Gastroesophageal sphincter (tissue), 4 donors: Measurements from ENCODE around the gene PHF1. TPM values are rescaled to one million over a fixed set of nuclear protein-coding genes. Genes with fewer than 3 reads are reported as not detected.
A peak's percentile ranks its signal among the peaks of the same experiment; 100 is the strongest.
"Not testable (repeated sequence)": the region's sequence is repeated elsewhere in the genome, so short reads cannot be mapped to it uniquely, and the experiment has no call there.

Experiments
- ATAC-seq: fragments of 150-250 bp; one replicate; pipeline ENCODE4 v1.9.1; 2016; ENCODE audit warnings: mild to moderate bottlenecking, moderate library complexity
- H3K27ac ChIP-seq, 4 donors: fragments of 200-600 bp; sonication (generic) in 3 of 4; 1 replicate in 3 of 4; 2 replicates in 1 of 4; pipeline ENCODE4 v1.5.1; 2016 to 2019
- H3K27me3 ChIP-seq: fragments of 200-600 bp; sonication (generic); one replicate; pipeline ENCODE4 v1.5.1; 2019
- H3K36me3 ChIP-seq, 2 donors: fragments of 200-600 bp; sonication (generic); one replicate each; pipeline ENCODE4 v1.5.1; 2019; ENCODE audit warnings: control low read depth in 1 of 2
- H3K4me1 ChIP-seq, 3 donors: fragments of 200-600 bp; sonication (generic); 1 replicate in 2 of 3; 2 replicates in 1 of 3; pipeline ENCODE4 v1.5.1; 2016 to 2019; ENCODE audit warnings: control low read depth in 2 of 3
- H3K4me3 ChIP-seq, 2 donors: fragments of 200-600 bp; sonication (generic); one replicate each; pipeline ENCODE4 v1.5.1; 2019; ENCODE audit warnings: mild to moderate bottlenecking in 1 of 2, moderate library complexity in 1 of 2
- H3K9me3 ChIP-seq, 3 donors: fragments of 200-600 bp; sonication (generic); one replicate each; pipeline ENCODE4 v1.5.1; 2017 to 2019; ENCODE audit warnings: control low read depth in 2 of 3
- EP300 ChIP-seq: sonication (generic); formaldehyde crosslinking; IDR thresholded peaks from one replicate; pipeline ENCODE4 v1.6.1; 2017; ENCODE audit warnings: antibody characterized with exemption, mild to moderate bottlenecking
- POLR2A ChIP-seq, 2 donors: fragments of 450-650 bp; IDR thresholded peaks; one replicate each; pipeline ENCODE4 v1.6.1; 2017; ENCODE audit warnings: antibody characterized with exemption in 2 of 2, mild to moderate bottlenecking in 2 of 2, moderate library complexity in 1 of 2
- POLR2AphosphoS5 ChIP-seq: sonication (generic); formaldehyde crosslinking; IDR thresholded peaks from one replicate; pipeline ENCODE4 v1.6.1; 2017; ENCODE audit warnings: antibody characterized with exemption
- WGBS, 2 donors: methylation state at CpG; one replicate each; pipeline ENCODE4 v1.1.5; 2018; ENCODE audit warnings: low coverage in 1 of 2; 5-methylcytosine and 5-hydroxymethylcytosine counted together
- total RNA-seq, 4 donors: library from RNA; depleted of rRNA; stranded (reverse); fragments of >200 nt; gene quantifications; one replicate each; pipeline ENCODE4 v1.1.0, GENCODE V29; 2016
- TF ChIP-seq, protein P1 (sequence below), 4 experiments: fragments of 200-600 bp in 2 of 4; fragments of 450-650 bp in 2 of 4; sonication (generic) in 1 of 4; IDR thresholded peaks; one replicate each; pipeline ENCODE4 v1.5.1; 2017 to 2019; ENCODE audit warnings: antibody characterized with exemption in 4 of 4, mild to moderate bottlenecking in 2 of 4, moderate library complexity in 2 of 4

PHF1 gene
- 10 to 100 TPM; 73.0 to 91.0 (median 86.1) TPM for total RNA-seq

DNA sequence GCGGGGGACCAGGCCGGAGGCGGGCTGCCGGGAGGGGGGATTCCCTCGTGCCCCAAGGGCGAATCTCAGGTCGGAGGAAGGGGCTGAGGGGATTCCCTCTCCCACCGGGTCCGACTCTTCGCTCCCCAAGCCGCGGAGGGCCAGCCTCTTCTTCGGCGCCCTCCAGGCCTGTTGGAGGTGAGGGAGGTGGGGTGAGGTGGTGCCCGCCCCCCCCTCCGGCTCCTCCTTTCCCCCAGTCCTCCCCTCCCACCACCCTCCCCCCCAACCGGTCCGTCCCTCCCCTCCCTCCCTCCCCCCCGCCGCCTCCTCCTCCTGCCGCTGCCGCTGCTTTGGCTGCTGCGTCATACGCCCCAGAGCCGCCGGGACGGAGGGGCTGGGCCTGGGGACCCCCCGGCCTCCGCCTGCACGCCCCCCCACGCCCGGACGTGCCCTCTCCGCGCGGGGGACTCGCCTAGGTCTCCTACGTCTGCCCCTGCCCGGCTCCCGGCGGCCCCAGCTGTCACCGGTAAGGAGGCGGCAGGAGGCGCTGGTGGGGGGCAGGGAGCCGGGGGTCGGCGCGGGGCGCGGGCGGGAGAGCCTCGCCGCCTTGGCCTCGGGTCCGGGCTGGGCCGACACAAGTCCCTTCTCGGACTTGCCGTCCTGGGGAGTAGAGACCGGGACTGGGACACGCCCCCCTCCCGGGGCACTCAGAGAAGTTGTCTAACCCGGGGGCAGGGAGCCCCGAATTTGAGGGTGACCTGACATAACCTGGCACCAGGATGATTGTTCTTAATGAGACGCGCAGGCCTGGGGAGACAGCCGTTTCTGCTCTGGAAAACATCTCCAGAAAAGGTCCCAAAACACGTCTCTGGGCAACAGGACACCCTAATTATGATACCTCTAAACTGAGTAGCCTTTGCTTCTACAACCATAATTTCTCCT lies at the start of gene PHF1:
PHF1 (plus strand) TSS at position 304 of the 921 bp plus-strand sequence. CDS start 1,250 bp downstream, outside the sequence.
- TF ChIP-seq EP300 = no peak
- TF ChIP-seq, protein P1, sequence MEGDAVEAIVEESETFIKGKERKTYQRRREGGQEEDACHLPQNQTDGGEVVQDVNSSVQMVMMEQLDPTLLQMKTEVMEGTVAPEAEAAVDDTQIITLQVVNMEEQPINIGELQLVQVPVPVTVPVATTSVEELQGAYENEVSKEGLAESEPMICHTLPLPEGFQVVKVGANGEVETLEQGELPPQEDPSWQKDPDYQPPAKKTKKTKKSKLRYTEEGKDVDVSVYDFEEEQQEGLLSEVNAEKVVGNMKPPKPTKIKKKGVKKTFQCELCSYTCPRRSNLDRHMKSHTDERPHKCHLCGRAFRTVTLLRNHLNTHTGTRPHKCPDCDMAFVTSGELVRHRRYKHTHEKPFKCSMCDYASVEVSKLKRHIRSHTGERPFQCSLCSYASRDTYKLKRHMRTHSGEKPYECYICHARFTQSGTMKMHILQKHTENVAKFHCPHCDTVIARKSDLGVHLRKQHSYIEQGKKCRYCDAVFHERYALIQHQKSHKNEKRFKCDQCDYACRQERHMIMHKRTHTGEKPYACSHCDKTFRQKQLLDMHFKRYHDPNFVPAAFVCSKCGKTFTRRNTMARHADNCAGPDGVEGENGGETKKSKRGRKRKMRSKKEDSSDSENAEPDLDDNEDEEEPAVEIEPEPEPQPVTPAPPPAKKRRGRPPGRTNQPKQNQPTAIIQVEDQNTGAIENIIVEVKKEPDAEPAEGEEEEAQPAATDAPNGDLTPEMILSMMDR (IDR thresholded peaks at IDR 0.05) = peak in 2 of 4 experiments; percentile 9 to 27
- TF ChIP-seq POLR2A (IDR thresholded peaks at IDR 0.05) = peak; percentile 56 to 69
- TF ChIP-seq POLR2AphosphoS5 = peak; percentile 69
- peak within 1 kb of the TSS; percentile 94 to 100 (median 98) for H3K27ac ChIP-seq
- no peaks in the 10 kb centered on the region for H3K9me3 ChIP-seq
- peaks cover 0 to 54% (median 10%) of the 10 kb centered on the region in 3 donors for H3K4me1 ChIP-seq
- H3K36me3 ChIP-seq = peaks cover 0 to 39% of the 10 kb centered on the region in 2 donors
- peak; percentile 67 for ATAC-seq
- whole genome bisulfite sequencing, 2 donors = 0% methylated on average over 1 of the region's 67 CpGs; no CpG with 5 or more reads in 1 of the 2 donors
- peak within 1 kb of the TSS; percentile 75 to 100 for H3K4me3 ChIP-seq
- no peaks in the 10 kb centered on the region for H3K27me3 ChIP-seq

DNA sequence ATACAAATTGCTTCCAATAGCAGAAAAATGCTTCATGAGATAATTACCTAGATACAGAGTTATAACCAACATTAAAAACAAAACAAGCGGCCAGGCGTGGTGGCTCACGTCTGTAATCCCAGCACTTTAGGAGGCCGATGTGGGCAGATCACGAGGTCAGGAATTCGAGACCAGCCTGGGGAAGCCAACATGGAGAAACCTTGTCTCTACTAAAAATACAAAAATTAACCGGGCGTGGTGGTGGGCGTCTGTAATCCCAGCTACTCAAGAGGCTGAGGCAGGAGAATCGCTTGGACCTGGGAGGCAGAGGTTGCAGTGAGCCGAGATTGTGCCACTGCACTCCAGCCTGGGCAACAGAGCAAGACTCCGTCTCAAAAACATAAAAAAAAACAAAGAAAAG lies 47.3 kb upstream of the PHF1 start:
- 82 to 86% methylated on average over 6 of the region's 12 CpGs for WGBS, 2 donors
- not testable (repeated sequence) for ATAC-seq

DNA sequence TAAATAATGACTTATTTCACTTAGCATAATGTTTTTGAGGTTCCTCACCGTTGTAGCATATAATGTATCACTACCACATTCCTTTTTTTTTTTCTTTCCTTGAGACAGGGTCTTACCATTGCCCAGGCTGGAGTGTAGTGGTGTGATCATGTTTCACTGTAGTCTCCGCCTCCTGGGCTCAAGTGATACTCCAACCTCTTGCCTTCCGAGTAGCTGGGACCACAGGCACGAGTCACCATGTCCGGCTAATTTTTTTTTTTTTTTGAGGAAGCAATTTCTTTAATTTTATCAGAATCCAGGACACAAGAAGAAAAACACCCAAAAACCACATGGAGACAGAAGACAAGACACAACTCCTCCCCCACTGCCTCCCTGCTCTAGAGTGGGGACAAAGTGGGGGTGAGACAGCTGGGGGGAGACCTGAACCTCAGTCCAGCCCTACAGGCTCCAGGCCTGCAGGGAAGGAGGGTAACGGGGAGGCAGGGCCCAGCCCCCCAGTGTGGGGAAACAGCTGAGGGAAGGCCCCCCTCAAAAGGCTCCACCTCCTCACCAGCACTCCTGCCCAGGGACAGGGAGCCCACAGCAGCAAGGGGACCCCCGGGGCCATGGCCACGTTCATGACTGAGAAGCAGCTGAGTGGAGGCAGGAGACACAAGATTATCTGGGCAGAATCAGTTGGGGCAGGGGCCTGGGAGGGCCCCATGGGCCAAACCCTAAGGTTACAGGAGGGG lies 46.2 kb upstream of the PHF1 start:
- H3K27me3 ChIP-seq, H3K4me3 ChIP-seq, H3K9me3 ChIP-seq, H3K36me3 ChIP-seq, ATAC-seq, H3K4me1 ChIP-seq, H3K27ac ChIP-seq: not testable (repeated sequence)
- WGBS, 2 donors = 15 to 29% methylated on average over 2 to 5 of the region's 8 CpGs

More for the DNA sequence above, 47.3 kb upstream of the PHF1 start:
- not testable (repeated sequence) for H3K36me3 ChIP-seq, H3K9me3 ChIP-seq, H3K27ac ChIP-seq, H3K4me3 ChIP-seq, H3K4me1 ChIP-seq, H3K27me3 ChIP-seq

DNA sequence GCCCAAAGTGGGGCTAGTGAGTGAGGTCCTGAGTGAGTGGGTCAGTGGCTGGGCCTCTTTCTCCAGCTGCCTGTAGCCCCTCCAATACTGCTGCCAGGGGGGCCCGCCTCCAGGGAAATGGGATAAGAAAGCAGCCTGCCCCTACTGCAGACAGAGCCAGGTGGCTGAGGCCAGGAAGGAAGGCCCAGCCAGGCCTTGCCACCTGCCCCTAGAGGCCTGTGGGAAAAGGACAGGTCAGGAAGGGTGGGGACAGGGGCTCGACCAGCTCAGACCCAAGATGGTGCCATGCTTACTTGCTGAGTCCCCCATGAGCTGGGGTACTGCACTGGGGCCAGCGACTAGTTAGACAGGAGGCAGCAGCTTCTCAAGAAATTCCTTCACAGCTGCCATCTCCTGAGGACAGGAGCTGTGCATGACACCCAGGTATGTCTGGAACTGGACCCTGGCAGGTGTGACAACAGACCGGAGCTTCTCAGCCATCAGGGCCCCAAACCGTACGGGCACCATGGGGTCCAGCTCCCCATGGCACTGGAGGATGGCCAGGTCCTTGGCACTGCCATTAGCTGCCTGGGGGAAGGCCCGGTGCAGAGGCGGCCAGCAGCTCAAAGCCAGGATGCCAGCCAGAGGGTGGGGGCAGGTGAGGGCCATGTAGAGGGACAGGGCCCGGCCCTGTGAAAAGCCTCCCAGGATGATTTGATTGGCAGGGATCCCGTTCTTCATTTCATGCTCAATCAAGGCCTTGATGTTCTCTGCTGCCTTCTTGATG lies 45.4 kb upstream of the PHF1 start:
- ATAC-seq, H3K4me3 ChIP-seq, H3K36me3 ChIP-seq, H3K4me1 ChIP-seq, H3K27me3 ChIP-seq, H3K9me3 ChIP-seq, H3K27ac ChIP-seq: not testable (repeated sequence)
- WGBS, 2 donors = 71% methylated on average over 2 of the region's 10 CpGs; no CpG with 5 or more reads in 1 of the 2 donors

DNA sequence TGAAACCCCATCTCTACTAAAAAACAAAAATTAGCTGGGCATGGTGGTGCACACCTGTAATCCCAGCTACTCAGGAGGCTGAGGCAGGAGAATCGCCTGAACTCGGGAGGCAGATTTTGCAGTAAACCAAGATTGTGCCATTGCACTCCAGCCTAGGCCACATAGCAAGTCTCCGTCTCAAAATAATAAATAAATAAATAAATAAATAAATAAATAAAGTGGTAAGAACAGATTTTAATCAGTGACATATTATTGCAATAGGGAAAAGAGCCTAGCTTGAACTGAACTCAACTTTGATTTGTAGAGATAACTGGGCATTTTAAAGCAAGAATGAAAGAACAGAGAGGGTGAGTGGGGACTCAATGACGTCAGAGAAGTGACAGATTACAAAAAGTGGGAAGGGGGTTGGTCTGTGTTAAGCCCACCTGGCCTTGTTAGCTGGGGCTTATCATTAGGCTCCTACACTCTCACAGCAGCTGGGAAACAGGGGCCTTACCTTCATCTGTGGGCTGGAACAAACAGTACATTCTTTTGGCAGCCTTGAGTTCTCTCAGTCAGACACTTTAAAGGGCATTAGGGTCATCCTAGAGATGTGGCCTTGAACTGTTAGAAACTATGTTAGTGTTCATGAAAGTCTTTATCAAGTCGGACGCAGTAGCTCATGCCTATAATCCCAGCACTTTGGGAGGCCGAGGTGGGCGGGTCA lies 43.7 kb upstream of the PHF1 start:
- Histone ChIP-seq H3K4me3 (no peak overlapping the region), H3K27me3 (no peaks in the 10 kb centered on the region), H3K36me3 (no peaks in the 10 kb centered on the region), H3K4me1 (no peaks in the 10 kb centered on the region), H3K27ac (no peak overlapping the region), H3K9me3 (no peaks in the 10 kb centered on the region)
- 77 to 88% methylated on average over 3 to 5 of the region's 8 CpGs for WGBS, 2 donors
- TF ChIP-seq POLR2A (IDR thresholded peaks at IDR 0.05) (no peak), POLR2AphosphoS5 (no peak), EP300 (no peak)
- TF ChIP-seq, protein P1 (IDR thresholded peaks at IDR 0.05) = no peak
- no peak for ATAC-seq

DNA sequence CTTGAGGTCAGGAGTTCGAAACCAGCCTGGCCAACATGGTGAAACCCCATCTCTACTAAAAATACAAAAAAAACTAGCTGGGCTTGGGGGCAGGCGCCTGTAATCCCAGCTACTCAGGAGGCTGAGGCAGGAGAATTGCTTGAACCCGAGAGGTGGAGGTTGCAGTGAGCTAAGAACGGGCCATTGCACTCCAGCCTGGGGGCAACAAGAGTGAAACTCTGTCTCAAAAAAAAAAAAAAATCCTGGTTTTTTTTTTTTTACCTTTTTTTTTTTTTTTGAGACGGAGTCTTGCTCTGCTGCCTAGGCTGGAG lies 43.1 kb upstream of the PHF1 start:
- H3K36me3 ChIP-seq, H3K27ac ChIP-seq, H3K4me1 ChIP-seq, ATAC-seq, H3K27me3 ChIP-seq, H3K4me3 ChIP-seq, H3K9me3 ChIP-seq: not testable (repeated sequence)
- 94 to 96% methylated on average over 4 to 5 of the region's 5 CpGs for WGBS, 2 donors

DNA sequence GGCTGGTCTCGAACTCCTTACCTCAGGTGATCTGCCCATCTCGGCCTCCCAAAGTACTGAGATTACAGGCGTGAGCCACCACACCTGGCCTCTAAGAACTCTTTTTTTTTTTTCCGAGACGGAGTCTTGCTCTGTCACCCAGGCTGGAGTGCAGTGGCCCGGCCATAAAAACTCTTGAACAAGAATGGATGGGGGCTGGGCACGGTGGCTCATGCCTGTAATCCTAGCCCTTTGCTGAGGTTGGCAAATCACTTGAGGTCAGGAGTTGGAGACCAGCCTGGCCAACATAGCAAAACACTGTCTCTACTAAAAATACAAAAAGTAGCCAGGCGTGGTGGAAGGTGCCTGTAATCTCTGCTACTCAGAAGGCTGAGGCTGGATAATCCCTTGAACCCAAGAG lies 38.9 kb upstream of the PHF1 start:
- peaks cover 0 to 22% (median 14%) of the 10 kb centered on the region in 3 donors for H3K4me1 ChIP-seq
- H3K27ac ChIP-seq, H3K4me3 ChIP-seq, ATAC-seq, H3K27me3 ChIP-seq, H3K36me3 ChIP-seq, H3K9me3 ChIP-seq: not testable (repeated sequence)
- 88% methylated on average over 7 of the region's 8 CpGs; no CpG with 5 or more reads in 1 of the 2 donors for WGBS, 2 donors
